ENCODE measurements around the gene PRKCZ. TPM values are rescaled to one million over a fixed set of nuclear protein-coding genes. Genes with fewer than 3 reads are reported as not detected.

The PRKCZ gene
- total and polyA plus RNA-seq, 9 of the 15 experiments (the other 6 are each of a cell fraction or from before 2014, with no cell fraction given), result 0.07 to 3.1 (median 1.3) TPM

DNA sequence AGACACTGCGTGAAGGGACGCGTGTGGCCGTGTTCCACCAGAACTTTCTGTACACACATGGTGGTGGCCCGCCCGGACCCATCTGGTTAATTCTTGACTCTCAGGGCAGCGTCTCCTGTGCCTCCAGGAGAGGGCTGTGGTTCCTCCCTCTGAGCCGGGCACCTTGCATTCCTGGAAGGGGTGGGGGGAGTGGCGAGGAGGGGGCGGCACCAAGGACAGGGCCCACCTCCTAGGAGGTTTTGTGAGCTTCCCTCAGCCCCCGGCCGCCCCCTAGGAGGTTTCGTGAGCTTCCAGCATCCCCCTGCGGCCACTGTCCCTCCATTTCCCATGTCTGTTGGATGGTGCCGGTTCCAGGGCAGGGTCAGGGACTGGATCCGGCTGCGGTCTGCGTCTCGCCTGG lies 115.4 kb downstream of the PRKCZ start:
- no peaks in the 10 kb centered on the region for H3K9me1 ChIP-seq (ENCODE audit: control insufficient read depth, insufficient read depth, low read length)
- ATAC-seq (peak; percentile 29; the same call in 2 of the 3 replicates), DNase-seq (ENCODE audit: extremely low read depth in 1 of 4, low spot score in 3 of 4) (peak in 2 of 4 experiments; percentile 52 to 54), FAIRE-seq (no peak)
- no peak overlapping the region for H3K9ac ChIP-seq (ENCODE audit: insufficient read depth in 1 of 2, low read depth in 2 of 2, low read length in 2 of 2)
- H3K4me1 ChIP-seq (replicated peaks in 1 of 2; ENCODE audit: control insufficient read depth in 2 of 2, insufficient read depth in 2 of 2, low read length in 2 of 2), result peaks cover 0 to 31% of the 10 kb centered on the region in 2 experiments; a peak in 2 of 5 replicates
- intact Hi-C loops (cut with micrococcal nuclease), result no loop called here
- H3K4me3 ChIP-seq, result no peak overlapping the region
- peaks cover 10% of the 10 kb centered on the region for H3K9me3 ChIP-seq (replicated peaks; ENCODE audit: control insufficient read depth, insufficient read depth, low read depth, low read length)
- H3K4me2 ChIP-seq (ENCODE audit: insufficient read depth, low read length), result no peak overlapping the region
- ChIA-PET POLR2A (interaction anchor here (1.0 to 2.3 kb wide), 3 partner anchors 9 to 16 kb away, joined by 3 to 5 read pairs (median 3); no protein-coding TSS in a partner anchor), CTCF (ENCODE audit: low intra/inter-chr PET ratio) (no interaction called here)
- no peaks in the 10 kb centered on the region for H3K79me2 ChIP-seq (ENCODE audit: control insufficient read depth, insufficient read depth, low read length)
- peaks cover 54 to 96% of the 10 kb centered on the region in 2 experiments for H3K27me3 ChIP-seq (ENCODE audit: control insufficient read depth in 2 of 2, insufficient read depth in 2 of 2, low read length in 2 of 2)
- no peaks in the 10 kb centered on the region for H4K20me1 ChIP-seq (replicated peaks; ENCODE audit: control insufficient read depth, insufficient read depth, low read length)
- BruUV-seq (replicated peaks), result no TSS peak
- 11% methylated on average over 19 of the region's 19 CpGs for WGBS (ENCODE audit: insufficient coverage, low coverage, missing lambda C conversion rate)
- in situ Hi-C loops (cut with MboI), result no loop called here
- H2AFZ ChIP-seq (ENCODE audit: low read depth, low read length), result no peak overlapping the region
- H3K36me3 ChIP-seq (ENCODE audit: control insufficient read depth, insufficient read depth, low read length), result no peaks in the 10 kb centered on the region
- H3K27ac ChIP-seq (ENCODE audit: extremely low read depth, low read depth, low read length), result no peak overlapping the region
- TF ChIP-seq LEF1 (IDR thresholded peaks at IDR 0.05) (no peak), ETS2 (tag; IDR thresholded peaks at IDR 0.05; ENCODE audit: borderline replicate concordance, poor library complexity, severe bottlenecking) (no peak), SMARCC2 (IDR thresholded peaks at IDR 0.05; ENCODE audit: low read depth) (no peak), ZNF764 (CRISPR knock-in tag; IDR thresholded peaks at IDR 0.05; ENCODE audit: low read depth) (no peak), RBM14 (IDR thresholded peaks at IDR 0.05; ENCODE audit: borderline replicate concordance, insufficient read depth, low read depth, low read length) (no peak), ZNF311 (CRISPR knock-in tag; IDR thresholded peaks at IDR 0.05) (no peak), EP400 (IDR thresholded peaks at IDR 0.05) (no peak)
- TF ChIP-seq, protein P1, sequence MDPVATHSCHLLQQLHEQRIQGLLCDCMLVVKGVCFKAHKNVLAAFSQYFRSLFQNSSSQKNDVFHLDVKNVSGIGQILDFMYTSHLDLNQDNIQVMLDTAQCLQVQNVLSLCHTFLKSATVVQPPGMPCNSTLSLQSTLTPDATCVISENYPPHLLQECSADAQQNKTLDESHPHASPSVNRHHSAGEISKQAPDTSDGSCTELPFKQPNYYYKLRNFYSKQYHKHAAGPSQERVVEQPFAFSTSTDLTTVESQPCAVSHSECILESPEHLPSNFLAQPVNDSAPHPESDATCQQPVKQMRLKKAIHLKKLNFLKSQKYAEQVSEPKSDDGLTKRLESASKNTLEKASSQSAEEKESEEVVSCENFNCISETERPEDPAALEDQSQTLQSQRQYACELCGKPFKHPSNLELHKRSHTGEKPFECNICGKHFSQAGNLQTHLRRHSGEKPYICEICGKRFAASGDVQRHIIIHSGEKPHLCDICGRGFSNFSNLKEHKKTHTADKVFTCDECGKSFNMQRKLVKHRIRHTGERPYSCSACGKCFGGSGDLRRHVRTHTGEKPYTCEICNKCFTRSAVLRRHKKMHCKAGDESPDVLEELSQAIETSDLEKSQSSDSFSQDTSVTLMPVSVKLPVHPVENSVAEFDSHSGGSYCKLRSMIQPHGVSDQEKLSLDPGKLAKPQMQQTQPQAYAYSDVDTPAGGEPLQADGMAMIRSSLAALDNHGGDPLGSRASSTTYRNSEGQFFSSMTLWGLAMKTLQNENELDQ (CRISPR knock-in tag; IDR thresholded peaks at IDR 0.05; ENCODE audit: borderline replicate concordance), result no peak
- TF ChIP-seq, protein P2, sequence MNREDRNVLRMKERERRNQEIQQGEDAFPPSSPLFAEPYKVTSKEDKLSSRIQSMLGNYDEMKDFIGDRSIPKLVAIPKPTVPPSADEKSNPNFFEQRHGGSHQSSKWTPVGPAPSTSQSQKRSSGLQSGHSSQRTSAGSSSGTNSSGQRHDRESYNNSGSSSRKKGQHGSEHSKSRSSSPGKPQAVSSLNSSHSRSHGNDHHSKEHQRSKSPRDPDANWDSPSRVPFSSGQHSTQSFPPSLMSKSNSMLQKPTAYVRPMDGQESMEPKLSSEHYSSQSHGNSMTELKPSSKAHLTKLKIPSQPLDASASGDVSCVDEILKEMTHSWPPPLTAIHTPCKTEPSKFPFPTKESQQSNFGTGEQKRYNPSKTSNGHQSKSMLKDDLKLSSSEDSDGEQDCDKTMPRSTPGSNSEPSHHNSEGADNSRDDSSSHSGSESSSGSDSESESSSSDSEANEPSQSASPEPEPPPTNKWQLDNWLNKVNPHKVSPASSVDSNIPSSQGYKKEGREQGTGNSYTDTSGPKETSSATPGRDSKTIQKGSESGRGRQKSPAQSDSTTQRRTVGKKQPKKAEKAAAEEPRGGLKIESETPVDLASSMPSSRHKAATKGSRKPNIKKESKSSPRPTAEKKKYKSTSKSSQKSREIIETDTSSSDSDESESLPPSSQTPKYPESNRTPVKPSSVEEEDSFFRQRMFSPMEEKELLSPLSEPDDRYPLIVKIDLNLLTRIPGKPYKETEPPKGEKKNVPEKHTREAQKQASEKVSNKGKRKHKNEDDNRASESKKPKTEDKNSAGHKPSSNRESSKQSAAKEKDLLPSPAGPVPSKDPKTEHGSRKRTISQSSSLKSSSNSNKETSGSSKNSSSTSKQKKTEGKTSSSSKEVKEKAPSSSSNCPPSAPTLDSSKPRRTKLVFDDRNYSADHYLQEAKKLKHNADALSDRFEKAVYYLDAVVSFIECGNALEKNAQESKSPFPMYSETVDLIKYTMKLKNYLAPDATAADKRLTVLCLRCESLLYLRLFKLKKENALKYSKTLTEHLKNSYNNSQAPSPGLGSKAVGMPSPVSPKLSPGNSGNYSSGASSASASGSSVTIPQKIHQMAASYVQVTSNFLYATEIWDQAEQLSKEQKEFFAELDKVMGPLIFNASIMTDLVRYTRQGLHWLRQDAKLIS (CRISPR knock-in tag; IDR thresholded peaks at IDR 0.05), result no peak
- TF ChIP-seq, protein P3, sequence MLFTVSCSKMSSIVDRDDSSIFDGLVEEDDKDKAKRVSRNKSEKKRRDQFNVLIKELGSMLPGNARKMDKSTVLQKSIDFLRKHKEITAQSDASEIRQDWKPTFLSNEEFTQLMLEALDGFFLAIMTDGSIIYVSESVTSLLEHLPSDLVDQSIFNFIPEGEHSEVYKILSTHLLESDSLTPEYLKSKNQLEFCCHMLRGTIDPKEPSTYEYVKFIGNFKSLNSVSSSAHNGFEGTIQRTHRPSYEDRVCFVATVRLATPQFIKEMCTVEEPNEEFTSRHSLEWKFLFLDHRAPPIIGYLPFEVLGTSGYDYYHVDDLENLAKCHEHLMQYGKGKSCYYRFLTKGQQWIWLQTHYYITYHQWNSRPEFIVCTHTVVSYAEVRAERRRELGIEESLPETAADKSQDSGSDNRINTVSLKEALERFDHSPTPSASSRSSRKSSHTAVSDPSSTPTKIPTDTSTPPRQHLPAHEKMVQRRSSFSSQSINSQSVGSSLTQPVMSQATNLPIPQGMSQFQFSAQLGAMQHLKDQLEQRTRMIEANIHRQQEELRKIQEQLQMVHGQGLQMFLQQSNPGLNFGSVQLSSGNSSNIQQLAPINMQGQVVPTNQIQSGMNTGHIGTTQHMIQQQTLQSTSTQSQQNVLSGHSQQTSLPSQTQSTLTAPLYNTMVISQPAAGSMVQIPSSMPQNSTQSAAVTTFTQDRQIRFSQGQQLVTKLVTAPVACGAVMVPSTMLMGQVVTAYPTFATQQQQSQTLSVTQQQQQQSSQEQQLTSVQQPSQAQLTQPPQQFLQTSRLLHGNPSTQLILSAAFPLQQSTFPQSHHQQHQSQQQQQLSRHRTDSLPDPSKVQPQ (CRISPR knock-in tag; IDR thresholded peaks at IDR 0.05; ENCODE audit: borderline replicate concordance), result no peak
